ENCODE measurements around the gene RIBC2.

The RIBC2 gene

DNA sequence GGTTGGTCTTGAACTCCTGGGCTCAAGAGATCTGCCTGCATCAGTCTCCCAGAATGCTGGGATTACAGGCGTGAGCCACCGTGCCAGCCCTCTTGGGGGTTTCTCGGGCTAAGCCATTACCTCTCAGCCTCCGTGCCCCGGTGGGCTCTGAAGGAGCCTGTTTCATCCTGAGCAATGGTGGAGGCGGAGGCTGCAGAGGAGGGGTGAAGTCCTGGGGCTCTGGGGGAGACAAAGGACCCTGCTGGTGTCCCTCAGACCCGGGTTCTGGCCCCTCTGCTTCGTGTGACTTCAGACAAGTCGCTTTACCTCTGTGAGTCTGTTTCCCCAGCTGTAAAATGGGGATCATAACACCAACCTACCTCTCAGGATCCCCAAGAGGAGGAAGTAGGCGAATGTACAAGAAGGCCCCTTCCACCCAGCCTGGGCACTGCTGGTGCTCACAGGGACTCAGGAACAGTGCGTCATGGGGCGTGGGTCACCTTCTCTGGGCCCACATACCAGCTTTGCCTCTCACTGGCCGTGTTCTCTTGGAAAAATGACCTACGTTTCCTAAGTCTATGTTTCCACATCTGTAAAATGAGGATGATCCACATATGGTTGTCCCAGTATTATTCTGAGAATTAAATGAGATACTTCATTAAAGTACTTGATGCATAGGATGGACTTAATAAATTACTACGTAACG is 36.8 kb downstream of the RIBC2 start:
- Histone ChIP-seq H3K9me3 (ENCODE audit: insufficient read depth, low read depth, low read length) (no peaks in the 10 kb centered on the region), H3K4me3 (ENCODE audit: low read length, poor library complexity, severe bottlenecking) (no peak overlapping the region), H3K36me3 (ENCODE audit: insufficient read depth, low read length) (no peaks in the 10 kb centered on the region), H3K4me1 (ENCODE audit: insufficient read depth, low read length, poor library complexity, severe bottlenecking) (no peaks in the 10 kb centered on the region), H3F3A (ENCODE audit: low read depth) (no peaks in the 10 kb centered on the region), H3K9me2 (replicated peaks; ENCODE audit: low read depth, low read length) (no peaks in the 10 kb centered on the region), H3K9ac (ENCODE audit: low read depth, low read length, poor library complexity, severe bottlenecking) (no peak overlapping the region), H3K4me2 (ENCODE audit: low read depth, low read length, poor library complexity, severe bottlenecking) (no peak overlapping the region), H3K79me2 (ENCODE audit: insufficient read depth, low read length) (no peaks in the 10 kb centered on the region), H3K27me3 (ENCODE audit: insufficient read depth, low read length, poor library complexity, severe bottlenecking) (no peaks in the 10 kb centered on the region), H4K20me1 (ENCODE audit: insufficient read depth, low read length, poor library complexity, severe bottlenecking) (no peaks in the 10 kb centered on the region), H2AFZ (ENCODE audit: low read length) (no peak overlapping the region)
- TF ChIP-seq, protein P1, sequence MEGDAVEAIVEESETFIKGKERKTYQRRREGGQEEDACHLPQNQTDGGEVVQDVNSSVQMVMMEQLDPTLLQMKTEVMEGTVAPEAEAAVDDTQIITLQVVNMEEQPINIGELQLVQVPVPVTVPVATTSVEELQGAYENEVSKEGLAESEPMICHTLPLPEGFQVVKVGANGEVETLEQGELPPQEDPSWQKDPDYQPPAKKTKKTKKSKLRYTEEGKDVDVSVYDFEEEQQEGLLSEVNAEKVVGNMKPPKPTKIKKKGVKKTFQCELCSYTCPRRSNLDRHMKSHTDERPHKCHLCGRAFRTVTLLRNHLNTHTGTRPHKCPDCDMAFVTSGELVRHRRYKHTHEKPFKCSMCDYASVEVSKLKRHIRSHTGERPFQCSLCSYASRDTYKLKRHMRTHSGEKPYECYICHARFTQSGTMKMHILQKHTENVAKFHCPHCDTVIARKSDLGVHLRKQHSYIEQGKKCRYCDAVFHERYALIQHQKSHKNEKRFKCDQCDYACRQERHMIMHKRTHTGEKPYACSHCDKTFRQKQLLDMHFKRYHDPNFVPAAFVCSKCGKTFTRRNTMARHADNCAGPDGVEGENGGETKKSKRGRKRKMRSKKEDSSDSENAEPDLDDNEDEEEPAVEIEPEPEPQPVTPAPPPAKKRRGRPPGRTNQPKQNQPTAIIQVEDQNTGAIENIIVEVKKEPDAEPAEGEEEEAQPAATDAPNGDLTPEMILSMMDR (conservative IDR thresholded peaks at IDR 0.05; ENCODE audit: low read length): no peak
- TF ChIP-seq EZH2phosphoT487 (IDR thresholded peaks at IDR 0.05; ENCODE audit: borderline replicate concordance): no peak

DNA sequence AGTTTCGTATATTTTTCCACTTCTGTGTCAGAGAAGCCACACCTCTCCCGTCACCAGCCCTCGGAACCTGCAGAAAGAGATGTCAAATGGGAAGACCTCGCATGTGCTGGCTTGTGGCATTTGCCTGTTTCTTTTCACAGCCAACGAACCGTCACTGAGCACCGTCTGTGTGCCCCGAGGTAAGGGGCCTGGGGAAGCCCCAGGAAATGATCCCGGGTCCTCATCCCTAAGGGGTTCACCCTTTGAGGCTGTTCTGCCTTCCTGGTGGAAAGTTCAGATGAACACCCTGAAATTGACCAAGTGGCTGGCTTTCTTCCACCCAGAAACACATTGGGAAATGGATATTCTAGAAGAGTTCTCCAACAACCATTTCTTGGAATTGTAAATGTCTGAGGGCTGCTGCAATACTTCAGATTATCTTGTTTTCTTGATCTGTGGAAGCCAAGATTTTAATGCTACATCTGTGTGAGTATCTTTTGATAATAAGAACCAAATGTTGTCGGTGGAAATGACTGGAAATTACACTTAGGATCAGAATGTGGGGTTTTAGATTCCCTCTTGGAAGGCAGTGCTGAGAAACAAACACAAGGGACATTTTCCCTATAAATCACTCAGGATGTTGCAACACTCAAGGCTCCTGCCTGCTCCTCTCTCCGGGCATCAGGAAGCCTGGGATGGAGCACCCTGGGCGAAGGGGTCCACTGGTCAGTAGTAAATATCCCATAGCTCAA is 37.6 kb downstream of the RIBC2 start:
- Histone ChIP-seq H3K4me3 (ENCODE audit: low read length, poor library complexity, severe bottlenecking) (no peak overlapping the region), H3K9me3 (ENCODE audit: insufficient read depth, low read depth, low read length) (no peaks in the 10 kb centered on the region), H3K9me2 (replicated peaks; ENCODE audit: low read depth, low read length) (no peaks in the 10 kb centered on the region), H3K27me3 (ENCODE audit: insufficient read depth, low read length, poor library complexity, severe bottlenecking) (no peaks in the 10 kb centered on the region), H2AFZ (ENCODE audit: low read length) (no peak overlapping the region), H3K4me2 (ENCODE audit: low read depth, low read length, poor library complexity, severe bottlenecking) (no peak overlapping the region), H3K79me2 (ENCODE audit: insufficient read depth, low read length) (no peaks in the 10 kb centered on the region), H3K9ac (ENCODE audit: low read depth, low read length, poor library complexity, severe bottlenecking) (no peak overlapping the region), H4K20me1 (ENCODE audit: insufficient read depth, low read length, poor library complexity, severe bottlenecking) (no peaks in the 10 kb centered on the region), H3K4me1 (ENCODE audit: insufficient read depth, low read length, poor library complexity, severe bottlenecking) (no peaks in the 10 kb centered on the region), H3F3A (ENCODE audit: low read depth) (no peaks in the 10 kb centered on the region), H3K36me3 (ENCODE audit: insufficient read depth, low read length) (no peaks in the 10 kb centered on the region)
- no peak for TF ChIP-seq EZH2phosphoT487 (IDR thresholded peaks at IDR 0.05; ENCODE audit: borderline replicate concordance)
- TF ChIP-seq, protein P1 (conservative IDR thresholded peaks at IDR 0.05; ENCODE audit: low read length): no peak

DNA sequence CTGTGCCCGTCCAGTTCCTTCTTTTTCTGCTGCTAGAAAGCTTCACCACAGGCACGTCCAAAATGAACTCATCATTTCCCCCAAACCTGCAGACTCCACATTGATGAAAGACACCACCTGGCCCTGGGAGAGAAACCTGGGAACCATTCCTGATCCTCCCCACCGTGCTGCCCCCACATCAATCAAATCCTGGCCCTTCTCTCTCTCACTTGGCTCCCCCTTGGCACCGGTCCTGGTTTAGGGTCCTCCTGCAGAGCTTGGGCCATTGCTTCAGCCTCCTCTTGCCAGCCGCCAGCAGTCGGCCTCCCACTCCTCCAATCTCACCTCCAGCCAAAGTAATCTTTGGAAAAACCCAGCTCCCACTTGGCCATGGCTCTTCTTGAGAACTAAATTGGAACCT is 38.5 kb downstream of the RIBC2 start:
- Histone ChIP-seq H3K79me2 (ENCODE audit: insufficient read depth, low read length) (no peaks in the 10 kb centered on the region), H3K36me3 (ENCODE audit: insufficient read depth, low read length) (no peaks in the 10 kb centered on the region), H2AFZ (ENCODE audit: low read length) (no peak overlapping the region), H4K20me1 (ENCODE audit: insufficient read depth, low read length, poor library complexity, severe bottlenecking) (no peaks in the 10 kb centered on the region), H3K27me3 (ENCODE audit: insufficient read depth, low read length, poor library complexity, severe bottlenecking) (no peaks in the 10 kb centered on the region), H3K9me2 (replicated peaks; ENCODE audit: low read depth, low read length) (no peaks in the 10 kb centered on the region), H3F3A (ENCODE audit: low read depth) (no peaks in the 10 kb centered on the region), H3K9me3 (ENCODE audit: insufficient read depth, low read depth, low read length) (no peaks in the 10 kb centered on the region), H3K9ac (ENCODE audit: low read depth, low read length, poor library complexity, severe bottlenecking) (no peak overlapping the region), H3K4me1 (ENCODE audit: insufficient read depth, low read length, poor library complexity, severe bottlenecking) (no peaks in the 10 kb centered on the region), H3K4me2 (ENCODE audit: low read depth, low read length, poor library complexity, severe bottlenecking) (no peak overlapping the region), H3K4me3 (ENCODE audit: low read length, poor library complexity, severe bottlenecking) (no peak overlapping the region)
- no peak for TF ChIP-seq EZH2phosphoT487 (IDR thresholded peaks at IDR 0.05; ENCODE audit: borderline replicate concordance)
- TF ChIP-seq, protein P1 (conservative IDR thresholded peaks at IDR 0.05; ENCODE audit: low read length): no peak

Measured in Loucy (cell line).